ENCODE results near the gene PCDHB14. TPM values are rescaled to one million over a fixed set of nuclear protein-coding genes. Genes with fewer than 3 reads are reported as not detected.
"Not testable (repeated sequence)": the region's sequence is repeated elsewhere in the genome, so short reads cannot be mapped to it uniquely, and the experiment has no call there.

The PCDHB14 gene
- polyA plus RNA-seq (0.13 to 0.41 TPM (median 0.20 TPM) in 3 replicates), polyA minus RNA-seq (0.13 to 0.33 TPM in 2 of 3 replicates, not detected in the other)
- 0.36 TPM for polyA plus RNA-seq (2011; ENCODE audit: low read depth)
- 0.03 and 0.04 TPM in 2 replicates for polyA plus RNA-seq (2011; cell fraction: cytosol; rRNA removed)
- polyA plus RNA-seq (2011; cell fraction: nucleus; rRNA removed) = 0.89 and 0.90 TPM in 2 replicates
- 0.11 and 0.61 TPM in 2 replicates for polyA plus RNA-seq (2012; ENCODE audit: low replicate concordance)
- not detected for polyA minus RNA-seq (2011; cell fraction: cytosol; rRNA and poly(A)+ RNA removed)
- 0.70 and 0.84 TPM in 2 replicates for polyA minus RNA-seq (2011; cell fraction: nucleus; rRNA and poly(A)+ RNA removed)

DNA sequence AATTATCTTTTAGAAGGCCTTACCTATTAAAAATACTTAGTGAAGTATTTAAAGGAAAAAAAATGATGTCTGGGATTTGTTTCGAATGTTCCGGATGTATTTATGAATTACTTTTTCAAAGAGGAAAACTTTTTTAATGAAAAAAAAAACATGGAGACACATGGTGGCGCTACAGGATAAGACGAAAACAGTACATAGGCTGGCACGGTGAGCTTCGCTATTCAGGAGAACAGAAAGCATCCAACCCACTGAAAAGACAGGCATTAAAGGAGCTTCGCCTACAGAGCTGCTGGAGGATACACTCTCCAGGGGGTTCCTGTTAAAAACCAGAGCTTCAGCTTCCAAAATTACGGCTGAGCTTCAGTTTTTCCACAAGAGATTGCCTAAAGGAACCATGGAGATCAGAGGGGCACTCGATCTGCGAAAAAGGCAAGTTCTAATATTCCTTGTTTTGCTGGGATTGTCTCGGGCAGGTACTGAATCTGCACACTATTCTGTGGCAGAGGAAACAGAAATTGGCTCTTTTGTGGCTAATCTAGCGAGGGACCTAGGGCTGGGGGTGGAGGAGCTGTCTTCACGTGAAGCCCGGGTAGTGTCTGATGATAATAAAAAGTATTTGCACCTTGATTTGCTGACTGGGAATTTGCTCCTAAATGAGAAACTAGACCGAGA, at the start of gene PCDHB14:
PCDHB14 (plus strand) TSS at position 232 of the 672 bp plus-strand sequence; CDS start at position 395, 163 bp downstream.
- DNase-seq (ENCODE audit: low read depth, low spot score) (no peak), FAIRE-seq (no peak)
- no peak within 1 kb of the TSS for H2AFZ ChIP-seq (ENCODE audit: control insufficient read depth, low read length)
- TF ChIP-seq EZH2 (IDR thresholded peaks at IDR 0.05; ENCODE audit: low read length) = no peak
- TF ChIP-seq, protein P1, sequence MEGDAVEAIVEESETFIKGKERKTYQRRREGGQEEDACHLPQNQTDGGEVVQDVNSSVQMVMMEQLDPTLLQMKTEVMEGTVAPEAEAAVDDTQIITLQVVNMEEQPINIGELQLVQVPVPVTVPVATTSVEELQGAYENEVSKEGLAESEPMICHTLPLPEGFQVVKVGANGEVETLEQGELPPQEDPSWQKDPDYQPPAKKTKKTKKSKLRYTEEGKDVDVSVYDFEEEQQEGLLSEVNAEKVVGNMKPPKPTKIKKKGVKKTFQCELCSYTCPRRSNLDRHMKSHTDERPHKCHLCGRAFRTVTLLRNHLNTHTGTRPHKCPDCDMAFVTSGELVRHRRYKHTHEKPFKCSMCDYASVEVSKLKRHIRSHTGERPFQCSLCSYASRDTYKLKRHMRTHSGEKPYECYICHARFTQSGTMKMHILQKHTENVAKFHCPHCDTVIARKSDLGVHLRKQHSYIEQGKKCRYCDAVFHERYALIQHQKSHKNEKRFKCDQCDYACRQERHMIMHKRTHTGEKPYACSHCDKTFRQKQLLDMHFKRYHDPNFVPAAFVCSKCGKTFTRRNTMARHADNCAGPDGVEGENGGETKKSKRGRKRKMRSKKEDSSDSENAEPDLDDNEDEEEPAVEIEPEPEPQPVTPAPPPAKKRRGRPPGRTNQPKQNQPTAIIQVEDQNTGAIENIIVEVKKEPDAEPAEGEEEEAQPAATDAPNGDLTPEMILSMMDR (optimal IDR thresholded peaks at IDR 0.05 in 1 of 3, IDR thresholded peaks at IDR 0.05 in 1 of 3, conservative IDR thresholded peaks at IDR 0.05 in 1 of 3; ENCODE audit: extremely low read depth in 1 of 3, insufficient read depth in 2 of 3, low read length in 3 of 3) = peak in 2 of 3 experiments; percentile 3 to 9
- no peaks in the 10 kb centered on the region for H3K9me3 ChIP-seq (ENCODE audit: control insufficient read depth, low read depth, low read length)
- no peaks in the 10 kb centered on the region for H3K79me2 ChIP-seq (ENCODE audit: control insufficient read depth, insufficient read depth, low read length)
- H3K27me3 ChIP-seq (ENCODE audit: control insufficient read depth, extremely low read depth, insufficient read depth, low read length) = no peaks in the 10 kb centered on the region
- H3K4me3 ChIP-seq (ENCODE audit: control insufficient read depth in 2 of 3, extremely low read depth in 1 of 3, insufficient read depth in 2 of 3, low read depth in 1 of 3, low read length in 3 of 3) = peak within 1 kb of the TSS in 1 of 3 experiments; percentile 10
- H4K20me1 ChIP-seq (ENCODE audit: control insufficient read depth, extremely low read depth, insufficient read depth, low read length) = no peaks in the 10 kb centered on the region
- no peak within 1 kb of the TSS for H3K27ac ChIP-seq (ENCODE audit: control insufficient read depth, insufficient read depth, low read length)
- H3K9ac ChIP-seq (ENCODE audit: control insufficient read depth, extremely low read depth, insufficient read depth, low read length) = no peak within 1 kb of the TSS
- H3K36me3 ChIP-seq (ENCODE audit: control insufficient read depth in 2 of 2, extremely low read depth in 1 of 2, insufficient read depth in 2 of 2, low read length in 2 of 2) = no peaks in the 10 kb centered on the region
- no peak within 1 kb of the TSS for H3K4me2 ChIP-seq (ENCODE audit: control insufficient read depth, extremely low read depth, insufficient read depth, low read depth, low read length)
- dilution Hi-C loops (cut with MboI; ENCODE audit: extremely low pct_ligation_motif_present, low sequenced_read_pairs) = no loop called here
- no peaks in the 10 kb centered on the region for H3K4me1 ChIP-seq (ENCODE audit: control insufficient read depth, extremely low read depth, insufficient read depth, low read length)
- H3K9me1 ChIP-seq (ENCODE audit: control insufficient read depth, extremely low read depth, insufficient read depth, low read length) = no peaks in the 10 kb centered on the region

DNA sequence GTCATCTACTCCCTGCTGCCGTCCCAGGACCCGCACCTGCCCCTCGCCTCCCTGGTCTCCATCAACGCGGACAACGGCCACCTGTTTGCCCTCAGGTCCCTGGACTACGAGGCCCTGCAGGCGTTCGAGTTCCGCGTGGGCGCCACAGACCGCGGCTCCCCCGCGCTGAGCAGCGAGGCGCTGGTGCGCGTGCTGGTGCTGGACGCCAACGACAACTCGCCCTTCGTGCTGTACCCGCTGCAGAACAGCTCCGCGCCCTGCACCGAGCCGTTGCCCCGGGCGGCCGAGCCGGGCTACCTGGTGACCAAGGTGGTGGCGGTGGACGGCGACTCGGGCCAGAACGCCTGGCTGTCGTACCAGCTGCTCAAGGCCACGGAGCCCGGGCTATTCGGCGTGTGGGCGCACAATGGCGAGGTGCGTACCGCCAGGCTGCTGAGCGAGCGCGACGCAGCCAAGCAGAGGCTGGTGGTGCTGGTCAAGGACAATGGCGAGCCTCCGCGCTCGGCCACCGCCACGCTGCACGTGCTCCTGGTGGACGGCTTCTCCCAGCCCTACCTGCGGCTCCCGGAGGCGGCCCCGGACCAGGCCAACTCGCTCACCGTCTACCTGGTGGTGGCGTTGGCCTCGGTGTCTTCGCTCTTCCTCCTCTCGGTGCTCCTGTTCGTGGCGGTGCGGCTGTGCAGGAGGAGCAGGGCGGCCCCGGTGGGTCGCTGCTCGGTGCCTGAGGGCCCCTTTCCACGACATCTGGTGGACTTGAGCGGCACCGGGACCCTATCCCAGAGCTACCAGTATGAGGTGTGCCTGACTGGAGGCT, 48.6 kb upstream of the PCDHB14 start:
- not testable (repeated sequence) for H3K27me3 ChIP-seq (ENCODE audit: control insufficient read depth, extremely low read depth, insufficient read depth, low read length)

More for the DNA sequence above, 48.6 kb upstream of the PCDHB14 start:
- H4K20me1 ChIP-seq (ENCODE audit: control insufficient read depth, extremely low read depth, insufficient read depth, low read length); FAIRE-seq; H3K27ac ChIP-seq (ENCODE audit: control insufficient read depth, insufficient read depth, low read length); H3K9me1 ChIP-seq (ENCODE audit: control insufficient read depth, extremely low read depth, insufficient read depth, low read length); H3K9ac ChIP-seq (ENCODE audit: control insufficient read depth, extremely low read depth, insufficient read depth, low read length); H3K9me3 ChIP-seq (ENCODE audit: control insufficient read depth, low read depth, low read length); H3K4me3 ChIP-seq (ENCODE audit: control insufficient read depth in 2 of 3, extremely low read depth in 1 of 3, insufficient read depth in 2 of 3, low read depth in 1 of 3, low read length in 3 of 3); H3K36me3 ChIP-seq (ENCODE audit: control insufficient read depth in 2 of 2, extremely low read depth in 1 of 2, insufficient read depth in 2 of 2, low read length in 2 of 2); H3K4me1 ChIP-seq (ENCODE audit: control insufficient read depth, extremely low read depth, insufficient read depth, low read length); dilution Hi-C loops (cut with MboI; ENCODE audit: extremely low pct_ligation_motif_present, low sequenced_read_pairs); H3K79me2 ChIP-seq (ENCODE audit: control insufficient read depth, insufficient read depth, low read length); H2AFZ ChIP-seq (ENCODE audit: control insufficient read depth, low read length); DNase-seq (ENCODE audit: low read depth, low spot score); H3K4me2 ChIP-seq (ENCODE audit: control insufficient read depth, extremely low read depth, insufficient read depth, low read depth, low read length): not testable (repeated sequence)

All from keratinocyte (primary cell).